HG03439 (cell line): ENCODE measurements around the gene HIVEP3.

Experiments
- ATAC-seq: cut with Tn5 transposase; IDR thresholded peaks from one replicate; pipeline ENCODE4 v1.9.1; 2021; ENCODE audit warnings: mild to moderate bottlenecking, moderate library complexity; ENCODE audit not compliant: unreplicated experiment

The HIVEP3 gene

DNA sequence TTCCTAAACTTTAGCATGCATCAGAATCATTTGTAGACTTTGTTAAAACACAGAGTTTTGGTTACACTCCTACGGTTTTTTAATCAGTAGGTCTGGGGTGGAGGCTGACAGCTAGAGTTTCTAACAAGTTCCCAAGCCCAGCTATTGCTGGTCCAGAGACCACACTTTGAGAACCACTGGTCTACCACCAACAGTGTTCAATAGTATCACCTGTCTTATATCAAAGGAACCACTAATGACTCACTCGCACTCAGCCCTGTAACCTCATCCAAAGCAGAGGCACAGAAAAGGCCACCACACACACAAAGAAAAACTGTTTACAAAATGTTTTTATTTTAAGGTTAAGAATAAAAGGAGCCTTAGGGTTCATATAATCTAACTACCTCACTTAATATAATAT, 68.7 kb downstream of the HIVEP3 start:
- no peak for ATAC-seq

DNA sequence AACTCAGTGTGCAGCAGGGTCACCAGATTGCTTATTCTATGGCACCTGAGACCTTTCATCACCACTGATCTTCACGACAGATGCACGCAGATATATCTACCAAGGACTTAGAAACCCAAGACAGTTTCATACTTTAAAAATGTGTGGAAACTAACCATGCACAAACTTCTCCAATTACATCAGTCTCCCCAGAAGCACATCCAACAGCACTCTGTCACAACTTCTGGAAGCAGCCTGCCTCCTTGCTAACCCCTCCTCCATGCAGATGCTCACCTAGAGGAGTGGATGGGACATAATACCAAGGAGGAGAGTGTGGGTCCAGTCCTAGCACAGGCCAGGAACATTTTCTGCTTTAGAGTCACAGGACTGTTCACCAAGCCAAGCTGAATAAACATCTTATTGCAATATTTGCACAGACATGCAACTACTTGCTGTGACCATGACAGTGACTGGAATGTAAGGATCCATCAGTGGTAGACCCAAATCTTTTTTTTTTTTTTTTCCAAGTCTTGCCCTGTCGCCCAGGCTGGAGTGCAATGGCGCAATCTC, 69.4 kb downstream of the HIVEP3 start:
- ATAC-seq: no peak

DNA sequence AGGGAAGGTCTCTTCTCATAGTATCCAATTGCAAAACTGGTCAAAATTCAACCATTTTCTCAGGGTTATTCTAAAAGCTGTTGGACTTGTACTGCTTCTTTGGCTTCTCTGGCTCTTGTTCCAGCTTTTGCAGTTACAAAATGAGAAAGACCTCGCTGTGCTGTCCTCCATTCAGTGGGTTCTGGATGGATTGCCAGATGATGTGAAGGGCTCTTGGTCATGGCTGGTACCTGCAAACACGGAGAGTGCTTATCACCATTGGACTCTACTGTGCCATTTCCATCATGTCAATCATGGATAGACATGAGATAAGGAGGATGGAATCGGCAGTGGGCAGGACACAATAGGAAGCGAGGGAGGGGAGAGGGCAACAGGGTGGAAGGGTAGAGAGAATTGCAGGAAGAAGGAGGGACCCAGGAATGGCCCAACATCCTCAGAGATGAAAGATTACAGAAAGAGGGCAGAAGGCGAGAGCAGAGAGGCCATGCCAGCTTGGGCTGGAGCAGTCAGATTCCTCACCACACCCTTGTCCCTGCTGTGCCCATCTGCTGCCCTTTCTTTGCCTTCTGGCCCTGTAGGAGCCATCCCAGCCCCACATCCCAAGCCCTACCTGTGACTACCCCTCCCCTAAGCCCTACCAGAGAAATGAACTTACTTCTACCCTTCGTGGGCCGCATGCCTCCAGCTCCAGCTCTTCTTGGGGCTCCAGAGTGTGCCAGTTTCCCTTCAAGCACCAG, 70.3 kb downstream of the HIVEP3 start:
- no peak for ATAC-seq

DNA sequence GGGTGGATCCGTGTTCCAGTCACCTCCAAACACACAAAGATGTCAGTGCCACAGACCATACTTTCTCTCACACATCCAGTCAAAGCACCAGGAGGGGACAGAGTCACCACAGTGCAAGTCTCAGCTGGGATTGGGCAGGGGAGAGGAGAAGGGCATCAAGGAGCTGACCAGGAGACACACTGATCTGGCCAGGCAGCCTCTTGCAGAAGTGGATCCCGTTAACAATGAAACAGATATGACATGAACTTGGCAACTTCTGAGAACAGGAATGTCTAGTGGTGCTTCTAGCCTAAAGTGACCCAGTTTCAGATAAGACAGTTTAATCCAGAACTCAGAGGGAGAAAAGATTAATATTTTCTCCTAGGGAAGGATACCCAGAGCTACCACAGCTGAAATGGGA, 71.0 kb downstream of the HIVEP3 start:
- ATAC-seq: no peak

DNA sequence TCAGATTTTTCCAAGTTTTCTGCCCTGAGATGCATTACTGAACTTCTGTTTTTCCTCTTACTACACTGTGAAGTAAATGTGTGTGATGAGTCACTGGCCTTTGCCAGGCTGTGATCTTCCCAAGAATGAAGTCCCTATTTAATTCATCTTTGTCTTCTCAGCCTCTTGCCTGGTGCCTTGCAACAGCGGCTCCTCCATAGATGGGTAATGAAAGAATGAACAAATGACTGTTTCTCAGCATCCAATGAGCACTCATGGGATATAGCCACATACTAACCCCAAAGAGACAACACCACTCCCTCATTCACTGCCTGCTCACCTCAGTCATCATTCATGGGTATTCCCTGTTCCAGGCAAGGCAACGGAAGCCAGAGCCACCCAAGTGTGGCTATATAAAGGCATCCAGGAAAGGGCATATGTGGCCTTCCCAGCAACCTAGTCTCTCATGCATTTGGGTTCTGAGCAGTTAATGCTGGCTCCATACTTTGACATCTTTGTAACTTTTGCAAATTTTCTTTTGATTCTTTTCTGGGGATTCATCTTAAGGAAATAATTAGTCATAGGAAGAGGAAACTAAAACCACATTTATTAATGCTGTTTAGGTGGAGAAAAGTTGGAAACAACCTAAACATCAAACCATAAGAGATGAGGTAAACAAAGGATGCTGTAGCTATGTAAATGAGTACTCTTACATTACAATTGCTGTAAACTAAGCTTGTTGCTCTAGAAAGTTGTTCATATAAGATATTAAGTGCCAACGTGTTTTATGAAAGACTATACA, 71.9 kb downstream of the HIVEP3 start:
- no peak for ATAC-seq

DNA sequence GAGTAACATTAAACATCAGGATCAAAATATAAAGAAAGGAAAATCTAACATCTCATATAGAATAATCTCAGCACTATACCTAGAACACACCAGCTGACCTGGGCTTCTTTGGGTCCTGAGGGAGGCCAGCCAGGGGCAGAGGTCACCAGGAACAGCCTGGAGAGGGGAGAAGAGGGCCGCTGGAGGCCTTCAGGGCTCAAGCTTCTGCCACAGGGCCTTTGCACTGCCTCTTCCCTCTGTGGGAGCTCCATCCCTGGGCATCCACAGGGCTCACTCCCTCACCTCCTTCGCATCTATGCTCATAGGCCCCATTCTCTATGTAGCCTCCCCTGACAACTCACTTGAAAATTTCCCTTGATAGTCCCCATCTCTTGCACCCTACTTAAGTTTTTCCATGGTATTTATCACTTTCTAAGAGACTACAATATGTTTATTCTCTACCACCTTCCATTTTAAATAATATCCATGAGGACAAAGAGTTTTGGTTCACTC, 73.9 kb downstream of the HIVEP3 start:
- no peak for ATAC-seq

DNA sequence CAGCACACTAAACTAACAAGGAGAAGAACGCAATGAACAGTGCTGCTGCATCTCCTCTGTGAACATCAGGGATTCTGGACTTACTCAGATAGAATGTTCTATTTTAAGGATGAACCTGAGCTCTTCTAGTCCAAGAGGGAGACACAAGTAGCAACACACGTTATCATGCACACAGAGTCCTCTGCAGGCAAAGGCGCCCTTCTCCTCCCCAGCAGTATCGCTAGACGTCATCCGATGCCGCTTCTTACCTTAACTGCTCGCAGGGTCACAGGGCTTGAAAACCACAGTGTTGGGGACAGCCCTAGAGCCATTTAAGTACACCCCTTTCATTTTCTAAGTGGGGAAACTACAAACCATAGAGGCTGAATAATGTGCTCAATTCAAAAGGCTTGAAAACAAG, 74.5 kb downstream of the HIVEP3 start:
- ATAC-seq: no peak

DNA sequence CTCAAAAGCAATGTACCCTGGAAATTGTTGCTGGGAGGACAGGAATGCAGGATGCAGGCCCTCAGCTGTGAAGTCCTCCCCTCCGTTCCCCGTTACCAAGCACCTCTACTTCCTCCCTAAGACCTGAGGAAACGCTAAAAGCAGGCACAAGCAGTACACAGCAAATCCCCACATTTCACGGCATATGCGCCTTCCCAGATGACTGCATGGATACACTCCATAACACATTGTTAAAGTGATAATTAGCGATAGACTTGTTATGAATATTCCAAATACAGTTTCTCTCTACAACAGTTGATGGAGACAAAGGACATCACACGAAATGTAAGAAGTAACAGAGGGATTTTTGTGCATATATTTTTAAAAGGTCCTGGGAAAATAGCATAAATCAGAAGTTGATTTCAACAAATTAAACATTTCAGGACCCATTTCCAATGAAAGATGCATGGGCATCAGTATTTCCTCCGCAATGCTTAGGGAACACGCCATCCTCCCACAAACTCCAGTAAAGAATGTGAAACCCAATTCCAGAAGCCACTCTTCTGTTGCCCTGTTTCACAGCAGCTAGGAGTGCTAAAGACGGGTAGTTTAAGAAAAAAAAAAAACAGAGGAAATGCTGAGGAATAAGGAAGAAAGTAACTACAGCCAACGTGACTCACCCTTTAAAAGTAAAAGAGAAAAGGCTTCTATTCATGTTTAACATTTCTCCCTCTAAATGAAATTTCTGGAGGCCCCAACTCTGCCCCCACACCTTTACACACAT, 75.5 kb downstream of the HIVEP3 start:
- ATAC-seq: no peak

DNA sequence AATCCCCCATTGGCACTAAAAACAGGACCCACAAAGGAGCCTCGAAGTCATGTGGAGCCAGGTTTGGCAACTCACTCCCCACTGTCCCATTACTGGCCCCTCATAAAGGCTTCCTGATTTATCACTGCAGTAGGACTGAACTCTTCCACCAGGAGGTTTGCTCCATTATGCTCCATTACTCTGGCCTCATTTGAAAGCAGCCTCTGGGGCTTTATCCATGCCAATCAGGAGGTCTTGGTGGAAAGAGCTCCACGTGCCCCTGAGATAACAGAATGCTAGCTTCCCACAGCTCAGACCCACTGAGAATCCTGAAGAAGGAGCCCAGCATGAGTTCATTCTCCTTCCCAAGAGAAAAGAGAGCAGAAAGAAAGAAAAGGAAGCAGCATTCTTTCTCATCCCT, 76.4 kb downstream of the HIVEP3 start:
- ATAC-seq: no peak

DNA sequence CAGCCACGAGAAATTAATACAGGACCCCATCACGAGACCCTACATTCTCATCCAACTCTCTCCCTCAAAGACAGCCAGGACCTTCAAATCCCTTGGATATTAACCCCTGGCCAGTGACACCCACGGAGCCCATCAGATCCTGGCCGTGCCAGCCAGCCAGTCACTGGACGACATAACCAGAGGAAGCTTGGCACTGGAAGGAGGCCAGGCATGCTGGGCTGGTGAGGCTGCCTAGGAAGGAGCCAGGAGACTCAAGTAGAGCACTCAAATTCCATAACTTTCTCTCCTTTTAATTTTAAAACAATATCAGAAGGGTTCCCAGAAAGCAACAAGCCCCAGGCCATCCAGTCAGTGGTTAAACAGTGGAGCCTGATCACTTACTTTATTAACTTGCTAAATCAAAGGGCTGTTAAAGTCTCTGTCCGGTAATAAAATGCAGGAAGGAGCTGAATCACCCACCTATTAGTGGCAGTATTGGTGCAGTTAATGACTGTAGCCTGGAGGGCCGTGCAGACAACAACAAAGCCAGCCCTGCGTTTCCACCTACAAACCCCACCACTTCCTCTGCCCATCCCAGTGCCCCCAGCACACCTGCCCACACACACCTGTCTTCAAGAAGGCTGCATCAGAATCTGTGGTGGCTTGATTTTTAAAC, 78.0 kb downstream of the HIVEP3 start:
- no peak for ATAC-seq

DNA sequence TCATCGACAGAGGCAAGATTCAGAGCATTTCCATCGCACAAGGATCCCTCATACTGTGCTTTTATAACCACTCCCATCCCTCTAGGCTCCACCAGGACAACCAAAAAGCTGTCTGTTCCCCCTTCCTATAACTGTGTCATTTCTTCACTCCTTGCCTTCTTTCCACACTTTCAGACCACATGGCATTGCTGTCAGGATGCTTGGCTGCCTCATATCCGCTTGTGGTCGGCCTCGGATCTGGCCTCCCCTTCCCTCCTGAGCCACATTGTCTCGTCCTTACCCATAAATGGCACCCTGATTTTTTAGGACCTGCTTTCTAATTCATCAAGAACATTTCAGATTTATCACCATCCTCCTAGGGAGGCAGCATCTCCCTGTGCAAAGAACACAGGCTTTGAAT, 80.5 kb downstream of the HIVEP3 start:
- no peak for ATAC-seq

DNA sequence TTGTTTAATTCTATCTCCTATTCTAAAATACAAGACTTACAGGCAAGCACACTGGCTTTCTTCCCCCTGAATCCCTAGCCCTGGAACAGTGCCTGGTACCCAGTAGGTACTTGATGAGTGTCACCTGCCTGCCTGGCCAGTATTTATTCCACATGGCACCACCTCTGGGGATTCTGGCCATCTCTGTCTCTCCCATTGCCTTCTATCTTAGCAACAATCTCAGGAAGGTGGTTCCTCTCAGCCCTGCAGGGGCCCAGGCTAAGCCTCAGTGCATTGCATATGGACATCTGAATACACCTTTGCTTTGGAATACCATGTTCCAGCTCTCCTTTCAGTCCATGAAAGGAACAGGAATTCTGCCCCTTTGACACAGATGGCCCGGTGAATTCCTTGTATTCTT, 81.0 kb downstream of the HIVEP3 start:
- ATAC-seq: no peak

DNA sequence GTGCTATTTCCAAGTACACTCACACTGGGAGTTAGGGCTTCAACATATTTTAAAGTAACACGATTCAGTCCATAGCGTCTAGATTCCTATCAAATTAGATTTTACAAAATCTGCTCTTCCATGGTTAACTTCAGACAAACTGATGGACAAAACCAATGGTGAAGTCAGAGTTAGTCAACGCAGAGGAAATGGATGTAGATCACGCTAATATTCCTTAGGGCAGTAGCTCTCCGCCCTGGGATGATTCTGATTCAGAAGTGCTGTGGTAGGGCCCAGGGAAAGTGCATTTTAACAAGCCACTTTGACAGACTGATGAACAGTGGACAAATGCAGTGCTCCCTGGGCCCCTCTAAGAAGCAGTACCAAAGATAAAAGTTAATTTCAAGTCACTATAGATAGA, 83.2 kb downstream of the HIVEP3 start:
- no peak for ATAC-seq

DNA sequence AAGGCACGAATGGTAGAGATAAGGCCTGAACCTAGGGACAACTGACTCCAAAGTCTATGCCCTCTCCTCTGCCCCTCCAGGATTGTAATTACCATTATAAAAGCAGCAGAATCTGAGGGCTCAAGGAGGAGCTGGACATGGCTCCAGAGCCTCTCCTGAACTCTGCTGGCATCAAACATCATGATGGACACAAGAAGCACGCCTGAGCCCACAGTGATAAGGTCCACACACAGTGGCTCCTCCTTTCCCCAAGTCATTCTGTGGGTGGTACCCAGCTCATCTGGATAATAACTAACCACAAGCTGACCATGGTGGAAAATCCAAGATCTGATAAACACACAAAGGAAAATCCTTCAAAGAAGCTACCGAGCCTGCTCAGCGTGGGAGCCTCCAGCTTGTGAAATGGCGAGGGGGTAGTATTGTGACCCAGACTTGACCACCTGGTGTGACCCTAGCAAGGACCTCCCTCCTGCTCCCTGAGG, 85.2 kb downstream of the HIVEP3 start:
- ATAC-seq: no peak

DNA sequence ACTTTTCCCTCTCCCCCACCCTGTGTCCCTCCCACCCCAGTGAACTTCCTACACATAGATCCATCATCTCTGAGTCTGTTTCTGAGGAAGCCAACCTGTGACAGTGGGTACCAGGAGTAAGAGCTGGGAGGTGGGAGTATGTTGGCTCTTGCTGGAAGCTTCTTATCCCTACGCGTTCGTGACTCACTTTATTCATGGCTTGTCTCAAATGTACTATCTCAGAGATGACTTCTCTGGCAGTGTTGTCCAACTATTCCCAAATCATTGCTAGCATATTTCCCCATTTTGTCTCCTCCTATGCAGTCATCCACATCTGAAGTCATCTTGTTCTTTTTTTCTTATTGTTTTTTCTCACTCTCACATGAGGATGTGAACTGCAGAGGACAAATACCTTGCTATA, 88.0 kb downstream of the HIVEP3 start:
- ATAC-seq: no peak

DNA sequence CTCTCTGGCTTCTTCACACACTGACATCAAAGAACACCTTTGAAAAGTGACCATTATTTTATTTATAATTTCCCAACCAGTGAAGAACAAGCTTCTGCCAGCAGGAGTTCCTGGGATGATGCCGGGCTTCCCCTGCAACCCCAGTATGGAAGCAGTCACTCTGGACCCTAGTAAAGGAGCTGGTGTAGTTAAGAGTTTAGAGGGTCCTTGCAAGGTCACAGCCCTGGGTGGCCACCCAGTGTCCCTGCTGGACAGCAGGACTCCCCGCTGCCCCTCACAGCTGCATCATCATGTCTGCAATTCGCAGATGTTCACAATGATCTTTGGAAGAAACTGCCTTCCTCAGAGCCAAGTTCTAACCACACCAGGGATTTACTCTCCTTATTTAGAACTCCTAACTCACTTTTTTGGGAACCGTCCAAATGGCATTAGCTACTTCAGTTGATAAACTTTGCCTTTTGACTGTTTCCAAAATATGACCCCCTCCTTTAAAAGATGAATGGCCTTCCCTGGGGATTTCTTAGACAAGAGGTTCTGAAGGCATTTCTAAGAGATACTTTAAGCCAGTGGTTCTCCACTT, 90.6 kb downstream of the HIVEP3 start:
- no peak for ATAC-seq

DNA sequence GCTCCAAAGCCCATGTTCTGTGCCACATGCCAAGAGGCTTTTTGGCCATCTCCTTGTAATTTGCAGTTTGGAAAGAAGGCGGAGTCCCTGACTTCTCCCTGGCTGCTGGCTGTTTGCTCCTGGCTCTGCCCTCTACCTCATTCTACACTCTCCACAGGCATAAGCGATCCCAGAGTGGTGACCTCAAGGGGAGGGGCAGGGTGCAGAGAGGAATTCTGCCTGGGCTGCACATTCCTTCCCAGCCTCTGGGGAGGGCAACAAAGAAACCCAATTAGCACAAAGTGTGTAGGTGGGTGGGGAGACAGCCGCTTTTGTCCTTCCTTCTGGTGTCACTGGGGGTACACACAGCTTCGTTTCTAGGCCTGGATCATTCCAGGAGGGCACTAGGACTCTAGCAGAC, 95.3 kb downstream of the HIVEP3 start:
- ATAC-seq: no peak

DNA sequence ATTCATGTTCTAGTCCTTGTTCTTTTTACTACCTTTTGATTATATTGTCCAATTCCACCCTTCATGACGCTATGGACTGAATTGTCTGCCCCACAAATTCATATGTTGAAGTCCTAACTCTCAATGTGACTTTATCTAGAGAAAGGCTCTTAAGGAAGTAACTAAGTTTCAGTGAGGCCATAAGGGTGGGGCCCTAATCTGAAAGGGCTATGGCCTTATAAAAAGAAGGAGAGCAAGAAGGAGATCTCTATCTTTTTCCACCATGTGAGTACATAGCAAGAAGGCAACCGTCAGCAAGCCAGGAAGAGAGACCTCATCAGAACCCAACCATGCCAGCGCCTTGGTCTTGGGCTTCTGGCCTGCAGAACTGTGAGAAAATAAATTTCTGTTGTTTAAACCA, 95.9 kb downstream of the HIVEP3 start:
- ATAC-seq: no peak

DNA sequence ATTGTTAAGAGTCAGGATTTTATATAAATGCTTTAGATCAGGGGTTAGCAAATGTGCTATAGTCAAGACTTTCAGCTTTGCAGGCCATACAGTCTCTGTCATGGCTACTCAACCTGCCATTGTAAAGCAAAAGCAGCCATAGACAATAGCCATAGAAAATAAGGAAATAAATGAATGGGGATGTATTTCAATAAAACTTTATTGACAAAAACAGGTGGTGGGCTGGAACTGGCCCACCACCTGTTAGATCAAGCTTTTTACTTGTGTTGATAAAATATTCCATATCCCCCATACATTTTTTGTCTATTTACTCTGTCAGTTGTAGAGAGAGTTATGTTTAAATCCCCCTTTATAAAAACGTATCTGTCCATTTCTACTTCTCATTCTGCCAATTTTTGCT, 98.9 kb downstream of the HIVEP3 start:
- no peak for ATAC-seq

DNA sequence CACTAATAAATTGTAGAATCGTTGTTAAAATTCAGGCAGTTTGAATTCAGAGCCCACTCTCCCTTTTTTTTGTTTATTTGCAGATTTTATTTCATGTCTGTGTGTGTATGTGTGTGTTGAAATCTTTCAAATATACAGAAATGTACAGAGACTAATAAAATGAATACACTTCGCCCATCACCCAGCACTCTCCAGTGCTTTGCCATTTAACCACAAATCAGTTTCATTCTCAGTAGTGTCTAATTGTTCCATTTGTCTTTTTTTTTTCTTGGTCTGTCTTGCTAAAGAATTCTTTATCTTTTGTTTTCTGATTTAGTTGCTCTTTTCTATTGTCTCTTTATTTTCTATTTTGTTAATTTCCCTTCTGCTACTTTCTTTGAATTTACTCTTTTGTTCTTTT, 99.7 kb downstream of the HIVEP3 start:
- ATAC-seq: no peak
